SK-N-SH treated with all-trans-retinoic acid at 6 μM for 48 hours (cell line): Measurements from ENCODE around the gene PLCE1.

ENCODE experiments used
- ARNTL ChIP-seq: fragments of 450-650 bp; formaldehyde crosslinking; IDR thresholded peaks from 2 replicates; pipeline ENCODE4 v1.5.0; 2020; ENCODE audit warnings: low read depth, mild to moderate bottlenecking, moderate library complexity, borderline replicate concordance
- CREB5 ChIP-seq: fragments of 250-450 bp; sonication (Bioruptor Pico); IDR thresholded peaks from 2 replicates; pipeline ENCODE4 v1.5.1; 2020; ENCODE audit warnings: low read depth, mild to moderate bottlenecking, moderate library complexity
- CSRNP3 ChIP-seq: fragments of 250-450 bp; sonication (Bioruptor Pico); IDR thresholded peaks from 2 replicates; pipeline ENCODE4 v1.5.1; 2021; ENCODE audit warnings: mild to moderate bottlenecking, moderate library complexity
- PATZ1 ChIP-seq: fragments of 250-450 bp; sonication (Bioruptor Pico); IDR thresholded peaks from 2 replicates; pipeline ENCODE4 v1.8.0; 2020; ENCODE audit warnings: mild to moderate bottlenecking, moderate library complexity, borderline replicate concordance
- RARB ChIP-seq: fragments of 250-450 bp; sonication (Bioruptor Pico); IDR thresholded peaks from 2 replicates; pipeline ENCODE4 v1.8.0; 2021; ENCODE audit warnings: mild to moderate bottlenecking, moderate library complexity
- TOX ChIP-seq: fragments of 250-450 bp; sonication (Bioruptor Pico); IDR thresholded peaks from 2 replicates; pipeline ENCODE4 v1.8.0; 2021; ENCODE audit warnings: mild to moderate bottlenecking, moderate library complexity, borderline replicate concordance
- ZC3H10 ChIP-seq: fragments of 250-450 bp; sonication (Bioruptor Pico); IDR thresholded peaks from 2 replicates; pipeline ENCODE4 v1.5.1; 2021; ENCODE audit warnings: mild to moderate bottlenecking, moderate library complexity
- ZFP3 ChIP-seq: fragments of 250-450 bp; sonication (Bioruptor Pico); IDR thresholded peaks from 2 replicates; pipeline ENCODE4 v1.5.0; 2020; ENCODE audit warnings: mild to moderate bottlenecking, moderate library complexity
- ZNF565 ChIP-seq: fragments of 450-650 bp; formaldehyde crosslinking; conservative IDR thresholded peaks from 2 replicates; pipeline ENCODE4 v1.5.0; 2020; ENCODE audit warnings: low read depth, mild to moderate bottlenecking, moderate library complexity
- ZNF8 ChIP-seq: fragments of 450-650 bp; formaldehyde crosslinking; IDR thresholded peaks from 2 replicates; pipeline ENCODE4 v1.5.0; 2020; ENCODE audit warnings: mild to moderate bottlenecking, moderate library complexity

GRCh38 chr10:93947055-93947454 is 46.7 kb upstream of the PLCE1 start:
- TF ChIP-seq RARB (CRISPR knock-in tag) = no peak
- no peak for TF ChIP-seq CREB5
- no peak for TF ChIP-seq ZNF565 (CRISPR knock-in tag)
- no peak for TF ChIP-seq PATZ1
- TF ChIP-seq ZC3H10 = no peak
- no peak for TF ChIP-seq CSRNP3 (CRISPR knock-in tag)
- no peak for TF ChIP-seq TOX (CRISPR knock-in tag)
- TF ChIP-seq ARNTL = no peak
- TF ChIP-seq ZFP3 (CRISPR knock-in tag) = no peak
- TF ChIP-seq ZNF8 (CRISPR knock-in tag) = no peak
